ENCODE measurements around the gene SFTPB. TPM values are rescaled to one million over a fixed set of nuclear protein-coding genes. Genes with fewer than 3 reads are reported as not detected.
A peak's percentile ranks its signal among the peaks of the same experiment; 100 is the strongest.

SFTPB gene
- total RNA-seq, 1 donor from 2014 or later, result not detected

DNA sequence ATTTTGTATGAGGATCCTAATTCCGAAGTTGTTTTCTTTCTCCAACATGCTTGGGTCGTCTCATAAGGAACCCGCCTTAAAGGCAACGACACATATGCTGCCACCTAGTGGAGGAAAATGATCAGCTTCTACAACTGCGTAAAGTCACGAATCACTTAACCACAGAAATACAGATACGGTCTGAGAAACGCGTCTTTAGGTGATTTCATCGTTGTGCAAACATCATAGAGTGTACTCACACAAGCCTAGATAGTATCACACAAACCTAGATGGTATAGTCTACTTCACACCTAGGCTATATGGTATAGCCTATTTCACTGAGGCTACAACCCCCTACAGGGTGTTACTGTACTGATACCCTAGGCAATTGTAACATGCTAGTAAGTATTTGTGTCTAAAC lies 39.3 kb upstream of the SFTPB start:
- peaks cover 56% of the 10 kb centered on the region for H3K4me1 Mint-ChIP-seq
- intact Hi-C loops (cut with micrococcal nuclease), result loop anchor here (1.0 to 5.0 kb wide), 3 partner anchors 28 to 330 kb away; no protein-coding TSS in a partner anchor
- DNase-seq, result peak; percentile 94
- H3K4me3 Mint-ChIP-seq, result no peak overlapping the region
- H3K36me3 Mint-ChIP-seq (ENCODE audit: low read depth), result no peaks in the 10 kb centered on the region
- H3K27ac Mint-ChIP-seq, result peak overlapping the region; percentile 61
- peaks cover 5% of the 10 kb centered on the region for H3K27me3 Mint-ChIP-seq
- no peaks in the 10 kb centered on the region for H3K9me3 Mint-ChIP-seq

DNA sequence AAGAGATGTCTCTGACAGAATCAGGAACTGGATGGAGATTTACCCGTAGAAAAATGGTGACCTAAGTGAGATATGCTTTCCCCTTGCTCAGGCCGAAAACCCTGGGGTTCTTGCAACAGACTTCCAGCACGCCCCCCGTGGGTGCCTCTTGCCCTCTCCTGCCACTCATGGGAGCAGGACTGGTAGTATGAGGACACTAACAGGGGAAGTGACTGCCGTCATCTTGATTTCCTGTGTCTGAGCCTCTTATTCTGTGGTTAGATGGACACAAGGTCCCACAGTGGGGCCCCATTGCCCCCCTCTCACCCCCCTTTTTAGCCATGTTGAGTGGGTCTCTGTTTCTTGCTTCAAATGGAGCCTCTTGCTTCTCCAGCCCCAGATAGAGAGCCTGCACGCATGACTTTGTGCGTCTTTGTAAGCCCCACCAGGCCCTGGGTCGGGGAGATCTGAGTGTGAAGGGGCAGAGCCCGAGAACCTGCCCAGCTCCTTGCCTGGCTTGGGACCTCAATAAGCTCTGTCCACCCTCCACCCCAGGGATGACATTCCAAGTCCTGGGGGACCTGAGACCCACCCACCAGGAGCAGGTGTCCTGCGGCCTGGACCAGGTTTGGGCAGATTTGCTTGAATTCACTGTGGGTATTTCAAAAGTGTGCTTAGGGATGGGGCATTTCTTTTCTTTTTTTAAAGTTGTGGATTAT lies 38.7 kb upstream of the SFTPB start:
- no peak overlapping the region for H3K4me3 Mint-ChIP-seq
- intact Hi-C loops (cut with micrococcal nuclease), result loop anchor here (1.0 to 5.0 kb wide), 3 partner anchors 27 to 331 kb away; no protein-coding TSS in a partner anchor
- H3K36me3 Mint-ChIP-seq (ENCODE audit: low read depth), result no peaks in the 10 kb centered on the region
- peak overlapping the region; percentile 79 for H3K27ac Mint-ChIP-seq
- peaks cover 59% of the 10 kb centered on the region for H3K4me1 Mint-ChIP-seq
- peaks cover 5% of the 10 kb centered on the region for H3K27me3 Mint-ChIP-seq
- H3K9me3 Mint-ChIP-seq, result no peaks in the 10 kb centered on the region
- DNase-seq, result peak; percentile 65

- peak overlapping the region; percentile 79 for H3K27ac Mint-ChIP-seq
- H3K9me3 Mint-ChIP-seq, result no peaks in the 10 kb centered on the region
- no peaks in the 10 kb centered on the region for H3K36me3 Mint-ChIP-seq (ENCODE audit: low read depth)
- peak; percentile 60 for DNase-seq
- H3K4me3 Mint-ChIP-seq, result no peak overlapping the region
- peaks cover 5% of the 10 kb centered on the region for H3K27me3 Mint-ChIP-seq
- intact Hi-C loops (cut with micrococcal nuclease), result loop anchor here (5.0 kb wide), 1 partner anchor 331 kb away; no protein-coding TSS in a partner anchor
- H3K4me1 Mint-ChIP-seq, result peaks cover 61% of the 10 kb centered on the region
Observed at GRCh38 chr2:85706063-85706462, 38.1 kb upstream of the SFTPB start.

DNA sequence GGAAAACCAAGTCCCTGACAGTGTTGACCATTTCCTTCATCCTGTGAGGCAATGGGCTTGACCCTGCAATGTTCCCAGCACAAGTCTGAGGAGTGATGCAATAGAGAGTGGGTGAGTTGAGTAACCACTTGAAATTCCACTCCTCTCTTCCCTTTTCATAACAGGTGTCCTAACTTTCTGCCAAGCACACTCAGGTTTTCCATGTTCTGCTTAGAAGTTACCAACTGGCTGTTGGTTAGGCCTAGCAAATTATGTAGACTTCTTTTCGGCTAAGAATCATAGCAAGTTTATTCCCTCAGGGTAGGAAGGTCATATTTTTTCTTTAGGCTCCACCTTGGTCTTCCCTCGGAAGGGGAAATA lies 37.7 kb upstream of the SFTPB start:
- Mint-ChIP-seq H3K27ac (peak overlapping the region; percentile 79), H3K9me3 (no peaks in the 10 kb centered on the region), H3K4me1 (peaks cover 60% of the 10 kb centered on the region), H3K4me3 (no peak overlapping the region), H3K36me3 (ENCODE audit: low read depth) (no peaks in the 10 kb centered on the region), H3K27me3 (peaks cover 5% of the 10 kb centered on the region)
- DNase-seq, result no peak
- intact Hi-C loops (cut with micrococcal nuclease), result loop anchor here (5.0 kb wide), 1 partner anchor 332 kb away; no protein-coding TSS in a partner anchor

DNA sequence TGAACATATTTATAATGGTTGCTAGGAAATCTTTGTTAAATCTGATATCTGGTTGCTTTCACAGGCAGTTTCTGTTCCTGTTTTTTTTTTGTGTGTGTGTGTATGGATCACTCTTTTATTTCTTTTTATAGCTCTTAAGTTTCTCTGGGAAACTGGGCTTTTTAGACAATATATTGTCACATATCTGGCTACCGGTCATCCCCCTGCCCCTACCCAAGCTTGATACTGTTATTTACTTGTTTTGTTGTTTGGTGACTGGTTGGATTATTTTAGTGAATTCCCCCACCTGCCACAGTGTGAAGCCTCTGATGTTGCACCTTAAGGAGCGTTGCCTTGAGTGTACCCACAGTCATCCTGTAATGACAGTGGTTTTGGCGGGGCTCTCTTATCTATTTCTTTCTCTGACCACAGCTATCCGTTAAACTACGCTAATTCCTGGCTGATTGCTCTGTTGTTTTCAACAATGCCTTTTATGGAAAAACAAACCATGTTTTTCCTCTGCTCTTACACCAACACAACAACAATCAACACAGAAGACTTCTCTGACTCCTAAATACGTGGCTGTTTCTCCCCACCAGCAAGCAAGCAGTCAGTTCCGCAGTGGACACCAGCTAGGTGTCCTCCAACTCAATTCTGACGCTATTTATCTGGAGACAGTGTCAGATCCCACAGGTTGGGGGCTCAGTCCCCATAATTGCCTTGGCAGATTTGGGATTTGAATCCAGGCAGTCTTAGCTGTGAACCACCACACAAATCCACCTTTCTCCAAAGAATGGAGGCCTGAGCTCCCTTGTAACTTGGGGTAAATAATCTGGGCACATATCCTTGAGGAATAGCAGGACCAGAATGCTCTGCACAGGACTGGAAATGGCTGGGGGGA lies 37.0 kb upstream of the SFTPB start:
- H3K4me3 Mint-ChIP-seq, result peak overlapping the region; percentile 42
- peaks cover 53% of the 10 kb centered on the region for H3K4me1 Mint-ChIP-seq

DNA sequence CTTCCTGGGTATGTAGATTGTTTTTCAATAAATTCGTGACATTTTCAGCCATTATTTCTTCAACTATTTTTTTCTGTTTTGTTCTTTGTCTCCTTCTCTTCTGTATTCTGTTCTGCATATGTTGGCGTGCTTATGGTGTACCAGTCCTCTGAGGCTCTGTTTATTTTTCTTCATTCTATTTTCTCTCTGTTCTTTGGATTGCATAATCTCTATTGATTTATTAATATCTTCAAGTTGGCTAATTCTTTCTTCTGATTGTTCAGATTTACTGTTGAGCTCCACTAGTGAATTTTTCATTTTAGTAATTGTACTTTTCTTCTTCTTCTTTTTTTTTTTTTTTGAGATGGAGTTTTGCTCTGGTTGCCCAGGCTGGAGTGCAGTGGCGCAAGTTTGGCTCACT lies 36.0 kb upstream of the SFTPB start:
- Mint-ChIP-seq H3K36me3 (ENCODE audit: low read depth) (no peaks in the 10 kb centered on the region), H3K27me3 (peaks cover 5% of the 10 kb centered on the region), H3K9me3 (no peaks in the 10 kb centered on the region), H3K4me3 (no peak overlapping the region), H3K27ac (peak overlapping the region; percentile 15), H3K4me1 (peaks cover 51% of the 10 kb centered on the region)
- DNase-seq, result no peak
- intact Hi-C loops (cut with micrococcal nuclease), result no loop called here

More for the DNA sequence above, 37.0 kb upstream of the SFTPB start:
- Mint-ChIP-seq H3K27ac (peak overlapping the region; percentile 79), H3K9me3 (no peaks in the 10 kb centered on the region), H3K27me3 (peaks cover 5% of the 10 kb centered on the region), H3K36me3 (ENCODE audit: low read depth) (no peaks in the 10 kb centered on the region)
- peak; percentile 83 for DNase-seq
- intact Hi-C loops (cut with micrococcal nuclease), result loop anchor here (5.0 kb wide), 1 partner anchor 332 kb away; no protein-coding TSS in a partner anchor

DNA sequence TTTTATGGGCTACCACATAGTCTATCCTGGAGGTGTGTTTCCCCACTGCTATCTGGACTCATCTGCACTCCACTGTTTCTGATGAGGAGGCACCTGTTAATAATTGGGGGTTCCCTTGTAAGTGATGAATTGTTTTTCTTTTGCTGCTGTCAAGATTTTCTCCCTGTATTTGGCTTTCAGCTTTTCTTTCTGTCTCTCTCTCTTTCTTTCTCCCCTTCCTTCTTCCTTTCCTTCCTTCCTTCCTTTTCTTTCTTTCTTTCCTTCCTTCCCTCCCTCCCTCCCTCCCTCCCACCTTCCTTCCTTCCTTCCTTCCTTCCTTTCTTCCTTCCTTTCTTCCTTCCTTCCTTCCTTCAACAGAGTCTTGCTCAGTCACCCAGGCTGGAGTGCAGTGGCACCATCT lies 35.3 kb upstream of the SFTPB start:
- Mint-ChIP-seq H3K4me1 (peaks cover 55% of the 10 kb centered on the region), H3K27me3 (peaks cover 5% of the 10 kb centered on the region), H3K27ac (peak overlapping the region; percentile 12), H3K9me3 (no peaks in the 10 kb centered on the region), H3K4me3 (no peak overlapping the region), H3K36me3 (ENCODE audit: low read depth) (no peaks in the 10 kb centered on the region)
- intact Hi-C loops (cut with micrococcal nuclease), result no loop called here
- no peak for DNase-seq

DNA sequence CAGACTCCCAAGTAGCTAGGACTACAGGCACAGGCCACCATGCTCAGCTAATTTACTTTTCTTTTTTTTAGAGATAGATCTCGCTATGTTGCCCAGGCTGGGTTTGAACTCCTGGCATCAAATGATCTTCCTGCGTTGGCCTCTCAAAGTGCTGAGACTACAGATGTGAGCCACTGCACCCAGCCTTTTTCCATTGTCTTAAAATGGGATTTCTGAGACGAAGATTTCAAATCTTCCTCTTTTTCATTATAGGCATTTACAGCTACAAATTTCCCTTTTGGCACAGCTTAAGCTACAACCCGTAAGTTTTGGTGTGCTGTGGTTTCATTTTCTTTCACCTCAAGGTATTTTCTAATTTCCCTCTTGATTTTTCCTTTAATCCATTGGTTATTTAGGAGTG lies 34.8 kb upstream of the SFTPB start:
- H3K9me3 Mint-ChIP-seq, result no peaks in the 10 kb centered on the region
- H3K4me1 Mint-ChIP-seq, result peaks cover 54% of the 10 kb centered on the region
- peak overlapping the region; percentile 12 for H3K27ac Mint-ChIP-seq
- intact Hi-C loops (cut with micrococcal nuclease), result no loop called here
- H3K27me3 Mint-ChIP-seq, result peaks cover 2% of the 10 kb centered on the region
- H3K4me3 Mint-ChIP-seq, result peak overlapping the region; percentile 10
- no peaks in the 10 kb centered on the region for H3K36me3 Mint-ChIP-seq (ENCODE audit: low read depth)
- no peak for DNase-seq

GRCh38 chr2:85702172-85702571 lies 34.2 kb upstream of the SFTPB start:
- no peak for DNase-seq
- peaks cover 52% of the 10 kb centered on the region for H3K4me1 Mint-ChIP-seq
- peak overlapping the region; percentile 36 for H3K27ac Mint-ChIP-seq

GRCh38 chr2:85699325-85699724 lies 31.3 kb upstream of the SFTPB start:
- intact Hi-C loops (cut with micrococcal nuclease), result no loop called here
- peaks cover 2% of the 10 kb centered on the region for H3K27me3 Mint-ChIP-seq
- H3K27ac Mint-ChIP-seq, result no peak overlapping the region
- H3K36me3 Mint-ChIP-seq (ENCODE audit: low read depth), result no peaks in the 10 kb centered on the region
- no peak overlapping the region for H3K4me3 Mint-ChIP-seq
- no peaks in the 10 kb centered on the region for H3K9me3 Mint-ChIP-seq
- no peak for DNase-seq
- H3K4me1 Mint-ChIP-seq, result peaks cover 32% of the 10 kb centered on the region

More at GRCh38 chr2:85702172-85702571, 34.2 kb upstream of the SFTPB start:
- H3K36me3 Mint-ChIP-seq (ENCODE audit: low read depth), result no peaks in the 10 kb centered on the region
- H3K4me3 Mint-ChIP-seq, result no peak overlapping the region
- intact Hi-C loops (cut with micrococcal nuclease), result no loop called here
- peaks cover 2% of the 10 kb centered on the region for H3K27me3 Mint-ChIP-seq
- H3K9me3 Mint-ChIP-seq, result no peaks in the 10 kb centered on the region

DNA sequence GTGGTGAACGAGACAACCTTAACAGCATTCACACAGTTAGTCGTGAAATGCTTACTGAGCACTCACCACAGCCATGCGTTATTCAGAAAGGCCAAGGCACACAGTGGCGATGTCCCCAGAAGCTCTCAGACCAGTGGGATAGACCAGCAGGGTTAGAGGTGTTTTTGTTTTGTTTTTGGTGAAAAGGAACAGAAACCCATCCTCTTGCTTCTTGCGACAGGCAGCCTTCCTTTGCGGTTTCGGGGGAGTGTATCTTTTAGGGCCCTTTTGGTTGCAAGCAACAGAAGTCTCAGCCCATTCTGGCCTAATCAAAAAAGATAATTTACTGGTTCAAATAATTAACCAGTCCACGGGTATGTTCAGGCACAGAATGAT lies 30.9 kb upstream of the SFTPB start:
- intact Hi-C loops (cut with micrococcal nuclease), result no loop called here
- DNase-seq, result no peak
- H3K4me1 Mint-ChIP-seq, result peaks cover 30% of the 10 kb centered on the region
- H3K4me3 Mint-ChIP-seq, result no peak overlapping the region
- H3K36me3 Mint-ChIP-seq (ENCODE audit: low read depth), result no peaks in the 10 kb centered on the region
- H3K27me3 Mint-ChIP-seq, result peaks cover 2% of the 10 kb centered on the region
- H3K9me3 Mint-ChIP-seq, result no peaks in the 10 kb centered on the region
- no peak overlapping the region for H3K27ac Mint-ChIP-seq

DNA sequence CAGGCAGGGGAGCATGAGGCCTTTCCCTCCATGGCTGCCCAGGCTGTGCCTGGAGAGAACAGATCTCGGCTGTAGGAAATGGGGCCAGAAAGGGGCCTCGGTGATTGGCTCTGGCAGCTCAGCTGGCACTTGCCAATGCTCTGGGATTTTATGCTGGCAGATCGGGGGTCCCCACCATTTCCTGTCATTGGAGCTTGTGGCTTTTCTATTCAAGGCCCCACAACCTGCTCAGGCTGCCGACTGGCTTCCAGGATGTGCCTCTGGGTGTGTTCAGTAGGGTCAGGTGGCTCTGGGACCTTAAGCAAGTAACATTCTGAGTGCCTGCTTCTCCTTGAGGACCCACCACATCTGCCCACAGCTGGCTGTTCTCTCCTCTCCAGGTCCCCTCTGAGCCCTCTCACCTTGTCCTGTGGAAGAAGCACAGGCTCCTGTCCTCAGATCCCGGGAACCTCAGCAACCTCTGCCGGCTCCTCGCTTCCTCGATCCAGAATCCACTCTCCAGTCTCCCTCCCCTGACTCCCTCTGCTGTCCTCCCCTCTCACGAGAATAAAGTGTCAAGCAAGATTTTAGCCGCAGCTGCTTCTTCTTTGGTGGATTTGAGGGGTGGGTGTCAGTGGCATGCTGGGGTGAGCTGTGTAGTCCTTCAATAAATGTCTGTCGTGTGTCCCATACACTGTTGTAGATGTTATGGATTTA lies 30.3 kb upstream of the SFTPB start:
- intact Hi-C loops (cut with micrococcal nuclease), result no loop called here
- Mint-ChIP-seq H3K9me3 (no peaks in the 10 kb centered on the region), H3K4me3 (no peak overlapping the region), H3K27ac (peak overlapping the region; percentile 65), H3K27me3 (peaks cover 2% of the 10 kb centered on the region), H3K4me1 (peaks cover 31% of the 10 kb centered on the region), H3K36me3 (ENCODE audit: low read depth) (no peaks in the 10 kb centered on the region)
- DNase-seq, result no peak

- Mint-ChIP-seq H3K4me3 (no peak overlapping the region), H3K36me3 (ENCODE audit: low read depth) (no peaks in the 10 kb centered on the region), H3K9me3 (no peaks in the 10 kb centered on the region), H3K4me1 (peaks cover 26% of the 10 kb centered on the region), H3K27me3 (peaks cover 2% of the 10 kb centered on the region), H3K27ac (no peak overlapping the region)
- intact Hi-C loops (cut with micrococcal nuclease), result no loop called here
- no peak for DNase-seq
Observed at GRCh38 chr2:85697716-85698115, 29.7 kb upstream of the SFTPB start.

All from activated CD4-positive, alpha-beta T cell treated with anti-CD3 and anti-CD28 coated beads, Interleukin-2, amount 10 ng/mL, durations not matched to agents 24 days and 14 days (primary cell).